KOPT-K1 (cell line): ENCODE measurements around the gene LRP8.

Source experiments
- H3K27ac ChIP-seq: fragments of 200-600 bp; sonication (generic); 2 replicates; pipeline ENCODE4 v1.5.1; 2016; ENCODE audit warnings: antibody characterized with exemption, mild to moderate bottlenecking, low read depth, low read length; ENCODE audit not compliant: poor library complexity, severe bottlenecking
- H3K36me3 ChIP-seq: fragments of 200-600 bp; sonication (generic); 2 replicates; pipeline ENCODE4 v1.5.1; 2017; ENCODE audit warnings: antibody characterized with exemption, mild to moderate bottlenecking, low read length, moderate library complexity; ENCODE audit not compliant: insufficient read depth
- H3K9me3 ChIP-seq: fragments of 200-600 bp; sonication (generic); 2 replicates; pipeline ENCODE4 v1.5.1; 2017; ENCODE audit warnings: antibody characterized with exemption, low read length, mild to moderate bottlenecking; ENCODE audit not compliant: insufficient read depth, poor library complexity, severe bottlenecking

Gene LRP8

GRCh38 chr1:53366901-53367502, 39.1 kb upstream of the LRP8 start:
- peak overlapping the region; percentile 65 for H3K27ac ChIP-seq
- H3K9me3 ChIP-seq: no peaks in the 10 kb centered on the region
- H3K36me3 ChIP-seq: no peaks in the 10 kb centered on the region

DNA sequence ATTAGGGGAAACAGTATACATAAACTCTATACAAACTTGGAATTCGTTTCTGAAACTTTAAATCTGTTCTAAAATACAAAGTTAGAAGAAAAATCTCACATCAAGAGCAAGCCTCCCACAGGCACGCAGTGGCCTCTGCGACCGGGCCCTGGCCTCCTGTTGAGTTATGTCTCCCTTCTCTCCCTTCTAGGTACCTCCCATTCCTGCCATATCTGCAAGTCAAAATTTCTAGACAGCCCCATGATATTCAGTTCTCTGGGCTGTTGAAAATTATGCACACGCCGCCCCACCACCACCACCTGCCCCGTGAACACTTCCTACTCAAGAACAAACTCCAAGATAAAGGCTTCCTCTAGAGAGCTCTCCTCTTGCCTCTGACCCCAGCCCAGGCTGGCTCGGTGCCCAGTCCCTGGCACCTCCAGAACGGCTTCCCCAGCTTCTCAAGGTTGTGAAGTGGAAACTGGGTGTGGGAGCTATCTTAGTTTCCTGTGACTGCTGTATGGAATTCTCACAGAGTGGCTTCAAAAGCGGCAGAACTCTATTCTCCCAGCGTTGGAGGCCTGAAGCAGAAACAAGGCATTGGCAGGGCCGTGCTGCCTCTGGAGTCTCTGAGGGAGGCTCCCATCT, 37.7 kb upstream of the LRP8 start:
- Histone ChIP-seq H3K36me3 (no peaks in the 10 kb centered on the region), H3K27ac (no peak overlapping the region)

DNA sequence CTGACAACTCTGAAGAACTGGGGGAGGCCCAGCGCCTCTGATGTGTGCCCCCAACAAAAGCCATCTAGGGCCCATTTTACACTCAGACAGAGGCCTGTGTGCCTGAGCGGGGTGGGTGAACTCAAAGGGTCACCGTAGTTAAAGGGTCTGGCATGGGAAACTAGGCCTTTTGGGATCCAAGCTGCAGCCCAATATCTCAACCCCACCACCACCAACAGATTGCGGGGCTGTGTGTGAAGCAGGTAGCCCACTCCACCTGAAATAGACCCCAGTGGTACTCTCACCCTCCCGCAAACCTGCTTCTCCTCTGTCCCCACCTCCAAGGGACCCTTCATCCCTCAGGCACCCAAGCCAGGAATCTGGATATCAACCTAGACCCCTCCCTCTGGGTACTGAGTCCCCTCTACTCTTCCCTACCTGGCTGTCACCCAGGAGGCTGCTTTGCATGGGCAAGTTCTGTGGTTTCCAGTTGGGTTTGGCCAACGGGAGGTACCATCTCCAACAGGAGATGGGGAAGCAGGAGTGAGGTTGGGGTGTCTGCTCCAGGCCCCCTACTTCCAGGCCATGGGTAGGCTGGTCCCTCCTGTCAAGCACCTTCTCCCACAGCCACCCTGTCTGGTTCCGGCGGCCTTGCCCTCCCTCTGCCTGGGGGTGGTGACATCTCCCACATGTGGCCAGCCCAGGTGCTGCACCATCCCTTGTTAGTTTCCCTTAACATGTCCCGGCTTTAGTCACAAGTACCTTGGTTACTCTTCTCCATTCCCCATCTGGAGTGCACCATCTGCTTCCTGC, 35.2 kb upstream of the LRP8 start:
- H3K9me3 ChIP-seq: peaks cover 4% of the 10 kb centered on the region
- H3K27ac ChIP-seq: no peak overlapping the region

More for the DNA sequence above, 37.7 kb upstream of the LRP8 start:
- no peaks in the 10 kb centered on the region for H3K9me3 ChIP-seq

DNA sequence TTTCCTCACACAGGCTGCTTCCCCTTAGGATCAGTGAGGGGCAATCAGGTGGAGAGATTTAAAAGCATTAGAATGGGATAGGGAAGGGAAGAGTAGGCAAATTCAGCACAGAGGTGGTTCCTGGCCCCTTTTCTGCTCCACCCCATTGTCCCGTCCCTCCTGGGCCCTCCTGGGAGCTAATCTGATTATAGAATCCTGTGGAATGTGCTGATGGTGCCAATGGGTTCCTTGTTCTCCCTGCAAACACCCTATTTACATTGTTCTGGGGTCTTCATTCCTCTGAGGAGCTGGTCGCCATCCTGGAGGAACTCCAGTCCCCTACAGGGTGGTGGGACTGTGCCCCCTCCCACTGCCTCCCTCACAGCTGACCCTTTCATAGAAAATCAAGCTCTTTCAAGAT, 34.4 kb upstream of the LRP8 start:
- Histone ChIP-seq H3K36me3 (no peaks in the 10 kb centered on the region), H3K9me3 (peaks cover 9% of the 10 kb centered on the region), H3K27ac (no peak overlapping the region)

More for the DNA sequence above, 35.2 kb upstream of the LRP8 start:
- no peaks in the 10 kb centered on the region for H3K36me3 ChIP-seq

DNA sequence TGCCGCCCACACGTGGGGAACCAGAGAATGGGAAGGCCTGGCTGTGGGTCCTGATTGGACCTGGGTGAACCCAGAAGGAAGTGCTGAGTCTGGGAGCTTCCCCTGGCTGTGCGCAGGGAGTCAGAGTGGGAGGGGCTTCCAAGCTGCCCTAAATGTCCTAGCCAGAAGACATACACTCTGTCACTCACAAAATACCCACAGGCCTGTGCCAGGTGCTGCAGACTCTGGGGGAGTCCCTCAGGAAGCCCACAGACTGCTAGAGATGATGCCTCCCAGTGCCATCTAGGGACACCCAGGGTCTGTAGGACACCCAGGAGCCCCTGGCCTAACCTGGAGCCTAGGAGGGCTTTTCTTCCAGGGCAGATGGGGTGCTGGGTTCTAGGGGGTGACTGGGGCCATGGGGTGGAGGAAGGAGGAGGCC, 33.7 kb upstream of the LRP8 start:
- H3K36me3 ChIP-seq: no peaks in the 10 kb centered on the region
- H3K9me3 ChIP-seq: peaks cover 9% of the 10 kb centered on the region
- no peak overlapping the region for H3K27ac ChIP-seq

DNA sequence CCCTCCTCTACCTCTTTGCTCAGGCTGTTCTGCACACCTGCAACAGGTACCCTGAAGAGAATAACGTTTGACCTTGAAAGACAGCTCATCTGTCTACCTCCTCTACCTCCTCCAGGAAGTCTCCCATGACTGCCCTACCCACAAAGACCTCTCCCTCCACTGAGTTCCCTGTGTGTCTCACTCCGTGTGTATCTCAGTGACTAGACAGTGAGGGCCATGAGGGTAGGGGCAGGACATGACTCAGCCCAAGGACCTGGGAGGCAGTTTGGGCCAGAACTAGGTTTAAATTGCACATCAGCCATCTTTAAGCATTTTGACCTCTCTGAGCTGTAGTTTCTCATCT, 32.0 kb upstream of the LRP8 start:
- Histone ChIP-seq H3K9me3 (peaks cover 9% of the 10 kb centered on the region), H3K36me3 (no peaks in the 10 kb centered on the region), H3K27ac (no peak overlapping the region)

- Histone ChIP-seq H3K27ac (no peak overlapping the region), H3K36me3 (no peaks in the 10 kb centered on the region), H3K9me3 (peaks cover 9% of the 10 kb centered on the region)
Measured at GRCh38 chr1:53359225-53359933, 31.5 kb upstream of the LRP8 start.

GRCh38 chr1:53356637-53357036, 28.8 kb upstream of the LRP8 start:
- Histone ChIP-seq H3K36me3 (no peaks in the 10 kb centered on the region), H3K27ac (no peak overlapping the region), H3K9me3 (peaks cover 9% of the 10 kb centered on the region)

- Histone ChIP-seq H3K36me3 (no peaks in the 10 kb centered on the region), H3K27ac (no peak overlapping the region), H3K9me3 (peaks cover 9% of the 10 kb centered on the region)
Measured at GRCh38 chr1:53354119-53354518, 26.2 kb upstream of the LRP8 start.

DNA sequence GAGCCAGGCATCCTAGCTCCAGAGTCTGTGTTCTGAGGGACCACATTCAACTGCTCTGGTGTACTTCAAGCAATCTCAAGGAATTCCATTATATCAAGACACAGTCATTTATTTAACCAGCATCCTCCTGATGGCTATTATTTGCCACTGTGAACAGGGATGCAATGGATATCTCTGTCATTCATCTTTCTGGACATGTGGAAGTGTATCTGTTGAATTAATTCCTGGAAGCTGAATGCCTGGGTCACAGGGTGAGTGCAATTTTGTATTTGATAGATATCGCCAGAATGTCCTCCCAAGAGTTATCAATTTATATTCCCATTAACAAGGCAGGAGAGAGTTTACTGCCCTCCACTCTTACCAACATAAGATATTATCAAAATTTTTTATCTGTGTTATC, 24.7 kb upstream of the LRP8 start:
- no peaks in the 10 kb centered on the region for H3K36me3 ChIP-seq
- H3K27ac ChIP-seq: no peak overlapping the region
- peaks cover under 1% of the 10 kb centered on the region for H3K9me3 ChIP-seq

DNA sequence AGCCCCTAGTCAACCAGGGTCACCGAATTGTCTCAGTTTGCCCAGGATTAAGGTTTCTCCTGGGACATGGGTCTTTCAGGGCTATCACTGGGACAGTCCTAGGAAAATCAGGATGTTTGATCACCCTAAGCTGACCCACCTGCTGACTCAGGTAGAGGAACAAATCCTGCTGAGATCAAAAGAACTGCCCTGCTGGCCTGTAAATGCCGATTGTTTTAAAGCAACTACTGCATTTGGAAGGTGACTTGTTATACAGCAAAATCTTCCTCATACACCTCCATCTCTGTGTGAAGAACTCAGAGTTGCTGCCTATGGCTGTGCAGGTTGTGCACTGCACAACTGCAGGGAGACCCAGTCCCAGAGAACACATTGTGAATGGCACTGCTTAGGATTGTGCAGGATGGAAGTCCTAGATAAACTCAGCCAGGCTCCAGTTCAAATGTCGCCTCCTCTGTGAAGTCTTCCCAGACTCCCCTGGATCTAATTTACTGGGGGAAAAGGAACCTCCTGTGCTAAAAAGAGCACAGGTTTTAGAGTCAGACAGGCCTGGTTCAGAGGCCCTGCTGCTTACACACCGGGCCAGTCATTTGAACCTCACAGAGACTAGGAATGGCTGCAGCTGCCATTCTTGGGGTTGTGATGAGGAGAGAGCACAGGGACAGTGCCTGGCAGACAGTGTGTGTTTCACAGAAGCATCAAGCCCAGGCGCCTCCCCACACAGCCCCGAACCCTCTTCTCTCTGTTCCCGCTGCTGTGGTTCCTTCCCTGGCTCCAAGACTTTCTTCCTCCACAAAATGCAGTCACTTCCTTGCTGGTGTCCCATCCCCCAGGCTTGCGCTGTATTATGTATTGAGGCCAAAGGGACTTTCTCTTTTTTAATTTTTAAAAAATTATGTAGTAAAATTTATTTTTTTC, 23.2 kb upstream of the LRP8 start:
- no peak overlapping the region for H3K27ac ChIP-seq
- no peaks in the 10 kb centered on the region for H3K9me3 ChIP-seq
- H3K36me3 ChIP-seq: no peaks in the 10 kb centered on the region

DNA sequence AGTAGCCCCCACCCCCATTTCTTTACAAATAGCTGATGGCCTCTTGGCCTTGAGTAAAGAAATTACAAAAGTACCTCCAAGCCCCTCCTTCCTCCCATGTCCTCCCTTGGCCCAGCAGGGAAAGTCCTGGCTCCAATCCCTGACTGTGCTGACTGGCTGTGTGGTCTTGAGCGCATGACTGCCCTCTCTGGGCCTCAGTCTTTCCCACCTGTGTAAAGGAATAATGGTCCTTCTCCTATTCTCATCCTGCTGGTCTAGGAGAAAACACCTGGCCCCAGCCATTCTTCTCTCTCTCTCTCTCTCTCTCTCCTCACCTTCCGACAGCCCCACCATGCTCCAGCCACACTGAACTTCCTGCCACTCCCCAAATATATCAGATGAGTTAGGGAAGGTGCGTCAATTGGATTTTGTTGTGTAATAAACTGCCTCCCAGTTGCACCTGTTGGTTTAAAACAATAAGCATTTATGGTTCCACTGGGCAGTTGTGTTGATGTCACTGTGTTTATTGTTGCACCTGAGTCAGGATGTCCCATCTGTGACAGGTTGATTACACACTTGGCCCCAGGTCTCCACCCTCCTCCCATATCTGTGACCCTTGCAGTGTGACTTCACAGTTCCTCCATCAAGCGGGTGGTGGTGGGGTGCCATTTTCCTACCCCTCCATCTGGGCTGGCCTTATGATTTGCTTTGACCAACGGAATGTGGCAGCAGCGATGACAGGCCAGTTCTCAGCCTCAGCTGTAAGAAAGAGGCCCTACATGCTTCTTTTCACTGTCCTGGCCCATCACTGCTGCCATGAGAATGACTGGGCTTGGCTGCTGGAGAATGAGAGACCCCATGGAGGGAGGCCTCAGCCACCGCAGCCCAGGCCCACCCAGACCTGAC, 22.3 kb upstream of the LRP8 start:
- Histone ChIP-seq H3K36me3 (no peaks in the 10 kb centered on the region), H3K9me3 (no peaks in the 10 kb centered on the region), H3K27ac (no peak overlapping the region)

- no peak overlapping the region for H3K27ac ChIP-seq
- H3K9me3 ChIP-seq: no peaks in the 10 kb centered on the region
- H3K36me3 ChIP-seq: no peaks in the 10 kb centered on the region
Measured at GRCh38 chr1:53349369-53349835, 21.5 kb upstream of the LRP8 start.
